GM12891 (cell line): ENCODE data around the gene PITPNC1.

Experiments
- PAX5 ChIP-seq: IDR thresholded peaks from 2 replicates; pipeline ENCODE4 v1.6.1; 2011; ENCODE audit warnings: low read length, moderate library complexity, mild to moderate bottlenecking; ENCODE audit not compliant: insufficient read depth, severe bottlenecking
- POLR2A ChIP-seq: IDR thresholded peaks from 2 replicates; pipeline ENCODE4 v1.6.1; 2011; ENCODE audit warnings: low read depth, low read length, control low read depth
- POLR2AphosphoS5 ChIP-seq: IDR thresholded peaks from 2 replicates; pipeline ENCODE4 v1.6.1; 2011; ENCODE audit warnings: low read depth, low read length, control low read depth
- POU2F2 ChIP-seq: IDR thresholded peaks from 2 replicates; pipeline ENCODE4 v1.6.1; 2011; ENCODE audit warnings: low read depth, mild to moderate bottlenecking, control low read depth, low read length, moderate library complexity
- SPI1 ChIP-seq: IDR thresholded peaks from 2 replicates; pipeline ENCODE4 v1.6.1; 2011; ENCODE audit warnings: low read depth, low read length, control low read depth
- TAF1 ChIP-seq: IDR thresholded peaks from 2 replicates; pipeline ENCODE4 v1.6.1; 2011; ENCODE audit warnings: low read depth, low read length, control low read depth

DNA sequence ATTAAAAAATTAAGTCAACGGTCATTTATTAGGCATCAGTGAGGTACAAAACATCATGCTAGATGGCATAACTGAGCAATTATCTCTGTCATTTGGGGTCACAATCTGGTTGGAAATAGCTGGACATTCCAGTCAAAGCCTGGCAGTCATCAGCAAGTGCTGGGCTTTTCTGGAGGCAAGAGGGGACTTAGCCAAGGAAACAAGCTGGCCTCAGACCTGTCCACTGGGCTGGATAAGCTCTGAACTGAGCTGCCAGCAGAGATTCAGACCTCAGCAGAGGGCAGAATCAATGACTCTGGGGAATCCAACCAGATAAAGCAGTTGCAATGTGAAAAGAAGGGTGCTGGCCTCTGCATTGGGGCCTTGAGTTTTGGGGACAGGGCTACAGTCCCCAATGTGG lies 178.8 kb downstream of the PITPNC1 start:
- TF ChIP-seq TAF1, result no peak
- no peak for TF ChIP-seq POLR2A
- no peak for TF ChIP-seq POLR2AphosphoS5
- no peak for TF ChIP-seq SPI1
- TF ChIP-seq PAX5, result no peak
- no peak for TF ChIP-seq POU2F2
